NCI-H146 (cell line): Measurements from ENCODE around the gene CCDC33.

Source experiments
- DNase-seq: peaks from one replicate; lab custom pipeline; 2025; lab: John Stamatoyannopoulos, UW

CCDC33 gene

GRCh38 chr15:74381481-74381880 is 145.4 kb downstream of the CCDC33 start:
- DNase-seq, result no peak

- peak; percentile 39 for DNase-seq
These were observed 146.1 kb downstream of the CCDC33 start for GRCh38 chr15:74382004-74382816.

- DNase-seq, result no peak
These were observed 147.2 kb downstream of the CCDC33 start for GRCh38 chr15:74383286-74383685.

GRCh38 chr15:74383695-74384565 is 147.8 kb downstream of the CCDC33 start:
- DNase-seq, result no peak

GRCh38 chr15:74384566-74384880 is 148.4 kb downstream of the CCDC33 start:
- no peak for DNase-seq

- no peak for DNase-seq
These were observed 148.9 kb downstream of the CCDC33 start for GRCh38 chr15:74384881-74385643.

- no peak for DNase-seq
These were observed 149.6 kb downstream of the CCDC33 start for GRCh38 chr15:74385733-74386132.
